KOPT-K1 (cell line): ENCODE data around the gene DAPK2.

Experiments
- H3K27ac ChIP-seq: fragments of 200-600 bp; sonication (generic); 2 replicates; pipeline ENCODE4 v1.5.1; 2016; ENCODE audit warnings: antibody characterized with exemption, mild to moderate bottlenecking, low read depth, low read length; ENCODE audit not compliant: poor library complexity, severe bottlenecking
- H3K36me3 ChIP-seq: fragments of 200-600 bp; sonication (generic); 2 replicates; pipeline ENCODE4 v1.5.1; 2017; ENCODE audit warnings: antibody characterized with exemption, mild to moderate bottlenecking, low read length, moderate library complexity; ENCODE audit not compliant: insufficient read depth
- H3K9me3 ChIP-seq: fragments of 200-600 bp; sonication (generic); 2 replicates; pipeline ENCODE4 v1.5.1; 2017; ENCODE audit warnings: antibody characterized with exemption, low read length, mild to moderate bottlenecking; ENCODE audit not compliant: insufficient read depth, poor library complexity, severe bottlenecking

Gene DAPK2

GRCh38 chr15:63874616-63875015 lies 171.7 kb downstream of the DAPK2 start:
- Histone ChIP-seq H3K27ac (no peak overlapping the region), H3K36me3 (no peaks in the 10 kb centered on the region)

DNA sequence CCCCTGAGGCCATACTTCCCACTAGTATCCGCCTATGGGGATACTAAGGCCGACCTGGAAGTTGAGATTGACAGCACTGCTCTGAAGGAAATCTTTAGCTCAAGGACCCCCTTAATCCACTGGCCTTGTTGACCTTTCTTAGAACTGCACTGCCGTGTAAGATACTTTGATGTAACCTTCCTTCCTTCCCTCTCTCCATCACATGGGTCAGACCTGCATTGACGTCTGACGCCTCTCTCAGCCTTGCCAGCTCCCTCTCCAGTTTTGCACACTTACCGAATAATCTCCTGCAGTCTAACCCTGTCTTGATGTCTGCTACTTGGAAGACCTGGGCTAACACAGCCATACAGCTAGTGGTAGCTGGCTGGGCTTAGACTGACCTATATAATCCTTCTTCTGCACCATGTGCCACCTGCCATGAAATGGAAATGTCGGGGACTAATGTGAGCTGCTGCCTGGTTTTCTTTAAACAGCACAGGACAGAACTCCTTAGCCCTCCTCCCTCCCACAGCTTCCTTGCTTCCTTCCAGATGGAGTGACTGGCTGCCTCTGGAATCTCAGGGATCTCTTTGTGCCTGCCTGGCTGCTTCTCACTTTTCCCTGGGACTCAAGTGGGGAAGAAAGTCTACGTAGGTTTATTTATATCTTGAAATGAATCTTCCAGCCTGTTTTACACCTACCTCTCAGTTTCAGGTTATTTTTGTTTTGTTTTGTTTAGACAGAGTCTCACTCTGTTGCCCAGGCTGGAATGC lies 173.3 kb downstream of the DAPK2 start:
- Histone ChIP-seq H3K36me3 (no peaks in the 10 kb centered on the region), H3K9me3 (no peaks in the 10 kb centered on the region), H3K27ac (no peak overlapping the region)

More at GRCh38 chr15:63874616-63875015, 171.7 kb downstream of the DAPK2 start:
- no peaks in the 10 kb centered on the region for H3K9me3 ChIP-seq

- no peaks in the 10 kb centered on the region for H3K36me3 ChIP-seq
- no peak overlapping the region for H3K27ac ChIP-seq
- H3K9me3 ChIP-seq = no peaks in the 10 kb centered on the region
Observed at GRCh38 chr15:63870487-63871209, 175.6 kb downstream of the DAPK2 start.

DNA sequence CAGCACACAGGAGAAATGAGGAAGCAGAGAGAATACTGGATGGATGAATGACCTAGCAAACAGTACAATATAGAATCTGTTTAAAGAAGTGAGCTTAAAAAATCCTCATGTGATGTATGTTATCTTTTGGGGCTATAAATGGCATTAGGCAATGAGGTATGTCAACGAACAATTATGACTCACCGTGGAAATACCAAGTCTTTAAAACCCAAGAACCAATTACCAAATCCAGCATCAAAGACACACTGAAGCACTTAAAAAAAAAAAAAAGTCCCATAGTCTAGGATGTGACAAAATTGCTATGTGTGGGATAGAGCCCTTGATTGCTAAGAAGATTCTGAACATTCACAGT lies 176.3 kb downstream of the DAPK2 start:
- Histone ChIP-seq H3K27ac (no peak overlapping the region), H3K36me3 (no peaks in the 10 kb centered on the region), H3K9me3 (no peaks in the 10 kb centered on the region)

DNA sequence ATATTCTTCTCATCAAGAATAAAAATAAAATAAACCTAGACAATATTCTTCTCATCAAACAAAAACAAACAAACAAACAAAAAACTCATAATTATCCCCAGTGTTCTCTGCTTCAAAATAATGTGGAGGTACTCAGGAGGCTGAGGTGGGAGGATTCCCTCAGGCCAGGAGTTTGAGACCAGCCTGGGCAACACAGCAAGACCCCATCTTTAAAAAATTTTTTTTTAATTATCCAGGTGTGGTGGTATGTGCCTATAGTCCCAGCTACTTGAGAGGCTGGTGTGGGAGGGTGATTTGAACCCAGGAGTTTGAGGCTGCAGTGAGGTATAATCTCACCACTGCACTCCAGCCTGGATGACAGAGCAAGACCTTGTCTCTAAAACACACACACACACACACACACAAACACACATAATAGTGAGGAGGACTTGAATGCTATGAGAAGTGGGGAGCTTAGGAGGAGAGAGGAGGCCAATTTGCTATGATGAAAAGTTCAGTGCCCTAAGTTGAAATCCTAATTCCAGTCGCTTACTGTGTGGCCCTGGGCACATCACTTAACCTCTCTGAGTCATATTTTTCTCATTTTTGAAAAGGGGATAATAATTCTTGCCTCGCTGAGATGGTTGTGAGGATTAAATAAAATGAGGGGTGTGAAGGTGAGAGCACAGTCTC lies 176.8 kb downstream of the DAPK2 start:
- Histone ChIP-seq H3K36me3 (no peaks in the 10 kb centered on the region), H3K27ac (no peak overlapping the region), H3K9me3 (no peaks in the 10 kb centered on the region)

DNA sequence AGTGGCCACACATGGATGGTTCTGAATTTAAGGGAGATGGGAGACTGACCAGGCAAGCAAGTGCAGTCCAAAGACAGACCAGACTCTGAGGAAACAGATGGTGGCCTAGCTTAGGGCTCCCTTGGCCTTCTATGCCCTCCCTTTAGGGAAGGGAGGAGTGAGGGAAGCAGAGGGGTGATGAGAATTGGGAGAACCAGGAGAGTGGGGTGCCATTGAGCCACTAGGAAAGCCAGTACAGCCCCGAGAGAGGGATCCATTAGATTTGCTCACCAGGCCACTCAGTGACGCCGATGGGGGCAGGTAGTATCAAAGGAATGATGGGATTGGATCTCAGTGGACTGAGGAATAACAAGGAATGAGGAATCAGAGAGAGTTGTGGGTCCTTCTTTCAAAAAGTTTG lies 182.1 kb downstream of the DAPK2 start:
- H3K27ac ChIP-seq = no peak overlapping the region
- H3K9me3 ChIP-seq = no peaks in the 10 kb centered on the region
- no peaks in the 10 kb centered on the region for H3K36me3 ChIP-seq

GRCh38 chr15:63861946-63862517 lies 184.3 kb downstream of the DAPK2 start:
- H3K36me3 ChIP-seq = no peaks in the 10 kb centered on the region
- no peak overlapping the region for H3K27ac ChIP-seq
- H3K9me3 ChIP-seq = no peaks in the 10 kb centered on the region

DNA sequence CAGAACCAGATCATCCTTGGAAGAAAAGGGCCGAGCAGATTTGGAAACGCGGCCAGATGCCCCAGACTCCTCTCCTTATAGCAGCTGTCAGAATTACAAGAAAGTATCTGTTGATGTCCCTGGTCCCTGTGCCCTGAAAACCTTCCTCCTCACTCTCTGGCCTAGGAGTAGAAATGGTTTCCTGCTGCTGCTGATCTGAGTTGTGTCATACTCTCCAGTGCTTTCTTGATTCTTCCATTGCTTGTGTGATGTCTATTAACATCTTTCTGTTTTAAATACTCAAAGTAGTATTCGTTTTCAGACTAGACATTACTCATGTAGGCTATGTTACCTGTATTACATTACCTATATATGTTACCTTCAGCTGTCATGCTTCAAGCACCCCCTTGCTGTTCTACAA lies 185.7 kb downstream of the DAPK2 start:
- Histone ChIP-seq H3K36me3 (no peaks in the 10 kb centered on the region), H3K27ac (no peak overlapping the region), H3K9me3 (no peaks in the 10 kb centered on the region)

DNA sequence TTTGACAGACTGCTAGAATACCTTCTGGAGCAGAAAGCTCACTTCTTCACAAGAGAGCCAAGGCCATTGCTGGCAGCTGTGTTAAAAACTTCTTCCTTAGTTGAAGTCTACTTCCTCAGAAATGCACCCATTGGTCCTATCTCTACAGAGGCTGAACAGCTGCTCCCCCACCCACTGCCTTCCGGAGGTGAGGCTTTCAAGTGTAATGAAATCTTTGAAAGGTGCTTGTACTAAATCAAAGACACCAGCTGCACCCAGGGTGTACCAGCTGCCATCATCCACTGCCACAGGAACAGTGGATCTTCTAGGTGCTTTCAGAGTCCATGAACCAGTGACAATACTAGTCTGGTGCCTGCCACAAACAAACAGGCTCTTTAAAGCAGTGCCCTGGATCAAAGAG lies 186.1 kb downstream of the DAPK2 start:
- no peaks in the 10 kb centered on the region for H3K9me3 ChIP-seq
- H3K27ac ChIP-seq = peak overlapping the region; percentile 28
- H3K36me3 ChIP-seq = no peaks in the 10 kb centered on the region

GRCh38 chr15:63858881-63859280 lies 187.4 kb downstream of the DAPK2 start:
- H3K27ac ChIP-seq = no peak overlapping the region
- H3K9me3 ChIP-seq = no peaks in the 10 kb centered on the region
- no peaks in the 10 kb centered on the region for H3K36me3 ChIP-seq

- no peaks in the 10 kb centered on the region for H3K9me3 ChIP-seq
- no peak overlapping the region for H3K27ac ChIP-seq
- H3K36me3 ChIP-seq = no peaks in the 10 kb centered on the region
Observed at GRCh38 chr15:63858448-63858847, 187.8 kb downstream of the DAPK2 start.

DNA sequence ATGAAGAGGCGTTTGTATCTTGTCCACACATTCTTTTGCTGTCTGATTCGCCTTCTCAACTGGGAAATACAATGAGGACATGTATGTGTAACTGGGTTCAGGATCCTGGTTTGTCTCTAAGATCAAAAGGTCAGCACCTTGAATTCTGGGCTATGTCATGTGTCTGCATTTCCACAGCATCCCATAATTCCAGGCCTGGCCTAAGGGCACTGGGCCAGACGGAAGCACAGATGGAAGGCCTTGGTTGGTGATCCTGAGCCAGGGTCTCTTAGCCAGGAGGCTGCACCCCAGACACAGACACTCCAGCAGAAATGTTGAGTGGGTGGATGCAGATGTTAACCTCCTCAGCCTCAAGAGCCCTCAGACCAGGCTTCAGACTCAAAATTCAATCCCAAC lies 188.8 kb downstream of the DAPK2 start:
- H3K36me3 ChIP-seq = no peaks in the 10 kb centered on the region
- no peak overlapping the region for H3K27ac ChIP-seq
- H3K9me3 ChIP-seq = no peaks in the 10 kb centered on the region
